Activated naive CD8-positive, alpha-beta T cell treated with anti-CD3 and anti-CD28 coated beads, Interleukin-2, amount 10 ng/mL, durations not matched to agents 7 days and 5 days (primary cell): ENCODE data around the gene SQSTM1. TPM values are rescaled to one million over a fixed set of nuclear protein-coding genes. Genes with fewer than 3 reads are reported as not detected.
A peak's percentile ranks its signal among the peaks of the same experiment; 100 is the strongest.

ENCODE experiments used
- ATAC-seq: fragments of 150-1000 bp; cut with Tn5 transposase; one replicate; pipeline ENCODE4 v1.10.0; 2021; ENCODE audit warnings: low read depth, moderate library complexity
- POLR2A ChIA-PET: fragments of 350-600 bp; sonication (Branson Sonifier 250); formaldehyde crosslinking; loops from one replicate; lab custom pipeline; 2021; ENCODE audit warnings: antibody characterized with exemption; lab: Charles Lee
- DNase-seq: peaks from one replicate; pipeline ENCODE4 v3.0.0; 2021
- H3K27ac Mint-ChIP-seq: one replicate; pipeline ENCODE4 v1.8.0; 2022; ENCODE audit warnings: mild to moderate bottlenecking, mixed read lengths
- H3K27me3 Mint-ChIP-seq: one replicate; pipeline ENCODE4 v1.8.0; 2022; ENCODE audit warnings: mild to moderate bottlenecking, moderate library complexity, mixed read lengths
- H3K36me3 Mint-ChIP-seq: one replicate; pipeline ENCODE4 v1.8.0; 2021; ENCODE audit warnings: mild to moderate bottlenecking, mixed read lengths
- H3K4me1 Mint-ChIP-seq: one replicate; pipeline ENCODE4 v1.8.0; 2021; ENCODE audit warnings: mixed read lengths
- H3K4me3 Mint-ChIP-seq: one replicate; pipeline ENCODE4 v1.8.0; 2022; ENCODE audit warnings: mild to moderate bottlenecking, moderate library complexity, mixed read lengths
- H3K9me3 Mint-ChIP-seq: one replicate; pipeline ENCODE4 v1.8.0; 2021; ENCODE audit warnings: mixed read lengths
- microRNA-seq: library from miRNA; unstranded; fragments of <30 nt; microRNA quantifications from one replicate; pipeline ENCODE4 v1.2.0, GENCODE V29; 2022
- total RNA-seq, 2 experiments: library from RNA; stranded (reverse); gene quantifications; one replicate each; pipeline ENCODE4 v1.2.3, GENCODE V29; 2021

The SQSTM1 gene
- total RNA-seq, 2 experiments from 2014 or later: 196 to 216 TPM

DNA sequence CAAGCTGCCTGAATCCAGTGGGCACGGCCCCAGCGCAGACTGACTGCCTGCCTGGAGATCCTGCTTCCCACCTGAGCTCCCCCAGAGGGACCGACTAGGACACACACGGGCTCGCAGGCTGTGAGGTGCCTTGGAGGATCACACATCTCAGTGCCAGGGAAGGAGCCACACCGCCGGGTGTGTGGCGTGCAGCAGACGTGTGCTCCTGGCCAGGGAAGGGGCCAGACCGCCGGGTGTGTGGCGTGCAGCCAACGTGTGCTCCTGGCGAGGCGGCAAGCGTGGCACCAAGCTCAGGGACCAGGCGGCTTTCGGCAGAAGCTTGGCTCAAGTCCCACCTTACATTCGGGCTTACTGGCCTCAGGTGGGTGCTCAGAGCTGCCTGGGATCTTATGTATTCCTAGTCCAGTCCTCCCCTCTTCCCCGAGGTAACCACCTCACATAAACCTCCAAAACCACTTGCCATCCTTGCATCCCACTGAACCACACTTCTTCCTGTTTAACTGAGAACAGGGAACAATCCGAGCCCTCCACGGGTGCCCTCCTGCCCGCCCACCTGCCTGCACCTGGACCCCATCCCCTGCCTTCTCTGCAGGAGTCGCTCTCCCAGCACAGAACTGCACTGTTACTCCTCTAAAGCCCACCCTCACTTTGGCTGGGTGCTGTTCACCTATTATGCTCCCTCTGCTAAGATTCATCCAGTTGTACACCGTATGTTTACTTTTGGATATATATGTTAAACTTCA is 60.3 kb downstream of the SQSTM1 start:
- POLR2A ChIA-PET: no interaction called here
- ATAC-seq: no peak
- H3K27ac Mint-ChIP-seq: no peak overlapping the region

DNA sequence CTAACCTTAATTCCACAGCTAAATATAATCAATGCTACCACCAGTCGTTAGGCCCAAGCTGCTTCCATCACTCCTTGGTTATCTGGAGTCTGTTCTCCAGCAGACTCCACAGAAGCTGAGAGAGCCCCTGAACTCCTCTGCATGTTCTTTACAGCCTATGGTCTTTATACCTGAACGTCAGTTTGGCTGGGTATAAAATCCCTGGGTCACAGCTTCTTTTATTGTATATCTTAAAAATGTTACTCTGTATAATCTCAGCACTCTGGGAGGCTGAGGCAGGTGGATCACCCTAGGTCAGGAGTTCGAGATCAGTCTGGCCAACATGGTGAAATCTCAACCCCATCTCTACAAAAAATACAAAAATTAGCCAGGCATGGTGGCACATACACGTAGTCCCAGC is 61.6 kb downstream of the SQSTM1 start:
- Mint-ChIP-seq H3K9me3 (peaks cover 19% of the 10 kb centered on the region), H3K27me3 (no peaks in the 10 kb centered on the region), H3K4me1 (no peaks in the 10 kb centered on the region), H3K27ac (no peak overlapping the region), H3K36me3 (peaks cover 65% of the 10 kb centered on the region), H3K4me3 (no peak overlapping the region)
- no peak for ATAC-seq
- DNase-seq: no peak
- POLR2A ChIA-PET: no interaction called here

More for the DNA sequence above, 60.3 kb downstream of the SQSTM1 start:
- Mint-ChIP-seq H3K4me1 (no peaks in the 10 kb centered on the region), H3K9me3 (peaks cover 18% of the 10 kb centered on the region), H3K4me3 (no peak overlapping the region), H3K27me3 (no peaks in the 10 kb centered on the region), H3K36me3 (peaks cover 52% of the 10 kb centered on the region)
- no peak for DNase-seq

DNA sequence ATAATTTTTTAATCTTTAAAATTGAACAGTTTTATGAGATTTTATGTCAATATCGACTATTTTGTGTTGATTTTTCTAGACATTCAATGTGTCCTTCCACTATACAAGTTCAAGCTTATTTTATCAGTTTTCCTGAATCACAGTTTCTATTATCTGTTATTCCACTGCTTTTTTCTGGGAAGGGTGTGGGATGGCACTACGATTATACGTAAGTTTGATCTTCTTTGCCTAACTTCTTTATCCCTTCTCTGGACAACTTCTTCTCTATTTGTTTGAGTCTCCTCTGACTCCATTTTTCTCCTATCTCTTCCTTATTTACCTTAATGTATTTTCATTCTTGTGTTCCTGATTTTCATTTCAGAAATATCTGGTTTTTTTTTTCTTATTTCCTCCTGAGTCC is 62.5 kb downstream of the SQSTM1 start:
- ATAC-seq (no peak), DNase-seq (no peak)
- H3K27me3 Mint-ChIP-seq: no peaks in the 10 kb centered on the region
- no peak overlapping the region for H3K27ac Mint-ChIP-seq
- peaks cover 19% of the 10 kb centered on the region for H3K9me3 Mint-ChIP-seq
- no peaks in the 10 kb centered on the region for H3K4me1 Mint-ChIP-seq
- no peak overlapping the region for H3K4me3 Mint-ChIP-seq
- H3K36me3 Mint-ChIP-seq: peaks cover 66% of the 10 kb centered on the region
- POLR2A ChIA-PET: no interaction called here

DNA sequence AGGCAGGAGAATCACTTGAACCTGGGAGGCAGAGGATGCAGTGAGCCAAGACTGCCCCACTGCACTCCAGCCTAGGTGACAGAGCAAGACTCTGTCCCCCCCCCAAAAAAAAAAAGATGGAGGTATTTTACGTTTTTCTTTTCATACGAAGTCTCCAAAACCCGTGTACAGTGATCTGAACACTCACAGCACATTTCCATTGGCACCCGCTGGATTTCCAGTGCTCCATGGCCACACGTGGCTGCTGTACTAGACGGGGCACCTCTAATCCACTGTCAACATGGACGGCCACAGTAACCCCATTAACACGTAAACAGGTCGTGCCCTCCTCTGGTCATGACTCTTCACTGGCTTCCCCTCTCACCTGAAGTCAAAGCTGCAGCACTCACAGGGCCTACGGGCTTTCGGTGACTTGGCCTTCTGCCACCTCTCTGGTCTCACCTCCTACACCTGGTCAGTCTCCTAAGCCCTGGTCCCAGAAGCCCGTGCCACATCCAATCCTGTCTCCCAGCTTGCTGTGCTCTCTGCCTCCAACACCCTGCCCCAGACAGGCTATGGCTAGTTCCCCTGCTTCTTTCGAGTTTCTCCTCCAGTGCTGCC is 64.9 kb downstream of the SQSTM1 start:
- H3K9me3 Mint-ChIP-seq: peaks cover 19% of the 10 kb centered on the region
- peak overlapping the region; percentile 58 for H3K27ac Mint-ChIP-seq
- DNase-seq (no peak), ATAC-seq (no peak)
- H3K4me3 Mint-ChIP-seq: no peak overlapping the region
- H3K27me3 Mint-ChIP-seq: no peaks in the 10 kb centered on the region
- POLR2A ChIA-PET: no interaction called here
- H3K36me3 Mint-ChIP-seq: peaks cover 75% of the 10 kb centered on the region
- no peaks in the 10 kb centered on the region for H3K4me1 Mint-ChIP-seq

DNA sequence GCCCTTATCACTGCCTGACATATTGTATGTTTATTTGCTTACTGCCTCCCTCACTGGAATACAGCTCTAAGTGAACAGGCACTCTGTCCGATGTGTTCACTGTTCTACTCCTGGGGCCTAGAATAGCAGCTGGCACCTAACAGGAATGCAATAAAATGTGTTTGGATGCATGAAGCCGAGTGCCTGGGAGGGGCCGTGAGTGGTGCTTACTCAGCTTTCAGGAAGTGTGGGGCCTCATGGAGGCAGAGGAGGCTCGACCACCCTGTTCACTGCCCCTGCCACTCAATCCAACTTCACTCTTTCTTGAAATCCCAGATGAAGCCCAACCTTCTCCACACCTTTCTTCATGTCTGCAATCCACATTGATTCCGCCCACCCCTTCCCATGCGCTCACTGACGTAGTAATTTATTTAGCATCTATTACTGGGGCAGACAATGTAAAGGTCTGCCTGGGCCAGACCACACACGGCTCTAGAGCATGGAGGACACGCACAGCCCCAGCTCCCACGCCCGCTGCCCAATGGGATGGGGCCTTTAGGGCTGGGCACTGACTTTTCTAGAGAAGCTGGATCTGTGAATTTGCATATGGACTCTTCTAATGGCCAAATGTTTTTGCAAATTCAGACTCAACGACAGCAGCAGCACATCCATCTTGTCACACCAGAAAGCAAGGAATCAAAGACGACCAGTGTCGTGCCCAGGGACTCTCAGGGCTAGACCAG is 65.6 kb downstream of the SQSTM1 start:
- POLR2A ChIA-PET: no interaction called here
- Mint-ChIP-seq H3K4me1 (no peaks in the 10 kb centered on the region), H3K27ac (no peak overlapping the region), H3K4me3 (no peak overlapping the region), H3K36me3 (peaks cover 73% of the 10 kb centered on the region), H3K27me3 (no peaks in the 10 kb centered on the region), H3K9me3 (peaks cover 19% of the 10 kb centered on the region)
- DNase-seq: no peak
- ATAC-seq: no peak

DNA sequence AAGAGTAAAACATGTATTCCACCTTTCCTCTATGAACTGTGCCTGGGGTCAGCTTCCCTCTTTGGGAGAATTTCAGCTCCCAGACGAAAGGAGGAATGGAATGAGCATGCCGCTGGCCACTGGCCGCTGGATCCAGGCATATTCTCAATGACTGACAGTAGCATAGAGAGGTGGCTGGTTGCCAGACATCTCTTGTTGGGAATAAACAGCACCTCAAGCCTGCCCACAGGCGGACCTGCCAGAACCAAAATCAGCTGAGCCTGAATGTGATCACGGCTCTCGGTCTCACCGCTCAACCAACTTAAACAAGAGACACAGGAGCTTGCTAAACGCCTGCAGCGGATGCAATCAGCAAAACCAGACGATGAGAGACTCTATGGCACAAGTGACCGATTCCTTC is 66.4 kb downstream of the SQSTM1 start:
- Mint-ChIP-seq H3K9me3 (peaks cover 19% of the 10 kb centered on the region), H3K4me3 (no peak overlapping the region), H3K36me3 (peaks cover 68% of the 10 kb centered on the region), H3K27me3 (no peaks in the 10 kb centered on the region), H3K27ac (no peak overlapping the region), H3K4me1 (no peaks in the 10 kb centered on the region)
- POLR2A ChIA-PET: no interaction called here
- DNase-seq: no peak
- no peak for ATAC-seq

Small RNA genes lying within 50 kb of the gene (microRNA-seq; reads per million reads assigned to microRNA genes)
- gene MIR1229: not detected

Other genes starting within 250 kb of the SQSTM1 start
- gene HNRNPH1, start 197.2 kb upstream of the SQSTM1 start, total RNA-seq: 1,000 to 10,000 TPM; 1,103 to 1,162 TPM
- gene CBY3, start 139.9 kb upstream of the SQSTM1 start, total RNA-seq: under 1 TPM in 1 of 2 experiments, not detected in 1; 0.40 TPM
- 100 to 1,000 TPM; 255 to 294 TPM for gene CANX, start 121.9 kb upstream of the SQSTM1 start, total RNA-seq
- 10 to 100 TPM; 38.5 TPM for gene MAML1, start 88.1 kb upstream of the SQSTM1 start, total RNA-seq
- gene LTC4S, start 26.9 kb upstream of the SQSTM1 start, total RNA-seq: 1 to 10 TPM; 5.7 to 6.3 TPM
- 100 to 1,000 TPM; 118 TPM for gene MGAT4B, start 14.0 kb upstream of the SQSTM1 start, total RNA-seq
- gene MRNIP, start 37.9 kb downstream of the SQSTM1 start, total RNA-seq: 10 to 100 TPM; 46.1 to 47.4 TPM
- gene TBC1D9B, start 87.0 kb downstream of the SQSTM1 start, total RNA-seq: 10 to 100 TPM; 98.8 to 99.4 TPM